HuH-7 (cell line): ENCODE results near the gene CD2AP.
"Not testable (repeated sequence)": the region's sequence is repeated elsewhere in the genome, so short reads cannot be mapped to it uniquely, and the experiment has no call there.

Experiments used
- DNase-seq: peaks from one replicate; pipeline ENCODE4 v3.0.0; 2011; ENCODE audit warnings: low spot score

CD2AP gene

GRCh38 chr6:47496935-47497579, 19.5 kb downstream of the CD2AP start:
- no peak for DNase-seq

DNA sequence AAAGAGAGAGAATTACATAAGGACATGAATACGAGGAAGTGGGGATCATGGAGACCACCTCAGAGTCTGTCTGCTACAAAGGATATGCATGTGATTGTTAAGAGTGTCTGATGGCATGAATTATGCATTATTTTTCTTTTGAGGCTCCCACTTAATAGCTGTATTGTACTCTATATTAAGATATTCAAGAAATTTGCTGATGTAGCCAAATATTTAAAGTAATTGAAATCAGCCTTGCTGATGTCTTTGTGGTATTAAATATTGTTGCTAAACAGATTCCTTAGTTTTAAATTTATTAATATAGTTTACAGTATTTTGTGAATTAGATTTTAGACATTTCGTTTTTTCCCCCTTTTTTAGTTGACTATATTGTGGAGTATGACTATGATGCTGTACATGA, 25.3 kb downstream of the CD2AP start:
- DNase-seq: no peak

DNA sequence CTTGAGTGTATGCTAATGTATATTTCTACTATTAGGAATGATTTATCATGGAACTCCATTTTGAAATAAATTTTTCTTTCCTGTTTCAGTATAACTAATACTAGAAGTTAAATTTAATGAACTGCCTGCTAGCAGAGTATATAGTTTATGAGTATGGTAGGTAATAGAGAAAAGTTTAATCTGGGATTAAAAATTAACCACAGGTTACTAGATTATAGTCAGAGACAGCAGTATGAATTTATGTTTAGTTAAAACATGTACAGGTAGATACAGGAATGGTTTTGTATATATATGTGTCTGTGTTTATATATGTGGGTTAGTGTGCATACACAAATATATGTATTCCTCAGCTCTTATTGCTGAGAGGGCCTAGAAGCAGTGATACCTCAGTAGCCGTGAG, 32.3 kb downstream of the CD2AP start:
- no peak for DNase-seq

DNA sequence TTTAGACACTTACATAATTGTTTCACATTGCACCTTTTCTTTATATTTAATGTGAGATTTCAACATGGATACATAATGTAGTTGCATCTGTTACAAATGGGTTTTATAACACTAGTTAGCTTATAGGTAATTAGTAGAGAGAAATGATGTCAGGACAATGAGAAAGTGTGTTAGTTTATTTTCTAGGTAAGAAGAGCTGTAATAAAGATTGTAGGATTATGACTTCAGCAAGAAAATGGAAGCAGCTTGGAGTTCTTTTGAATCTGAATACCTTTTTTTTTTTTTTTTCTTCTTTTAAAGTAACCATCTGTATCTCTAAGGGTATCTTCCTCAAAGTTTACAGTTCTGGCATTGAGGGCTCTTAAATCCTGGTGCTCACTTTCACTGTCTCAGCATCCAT, 35.3 kb downstream of the CD2AP start:
- no peak for DNase-seq

GRCh38 chr6:47519279-47519678, 41.7 kb downstream of the CD2AP start:
- DNase-seq: no peak

- DNase-seq: no peak
Measured at GRCh38 chr6:47520282-47520681, 42.7 kb downstream of the CD2AP start.

- no peak for DNase-seq
Measured at GRCh38 chr6:47521961-47522360, 44.4 kb downstream of the CD2AP start.

GRCh38 chr6:47524136-47524845, 46.7 kb downstream of the CD2AP start:
- DNase-seq: no peak

GRCh38 chr6:47525330-47526057, 47.9 kb downstream of the CD2AP start:
- DNase-seq: no peak

GRCh38 chr6:47527274-47527673, 49.7 kb downstream of the CD2AP start:
- no peak for DNase-seq

DNA sequence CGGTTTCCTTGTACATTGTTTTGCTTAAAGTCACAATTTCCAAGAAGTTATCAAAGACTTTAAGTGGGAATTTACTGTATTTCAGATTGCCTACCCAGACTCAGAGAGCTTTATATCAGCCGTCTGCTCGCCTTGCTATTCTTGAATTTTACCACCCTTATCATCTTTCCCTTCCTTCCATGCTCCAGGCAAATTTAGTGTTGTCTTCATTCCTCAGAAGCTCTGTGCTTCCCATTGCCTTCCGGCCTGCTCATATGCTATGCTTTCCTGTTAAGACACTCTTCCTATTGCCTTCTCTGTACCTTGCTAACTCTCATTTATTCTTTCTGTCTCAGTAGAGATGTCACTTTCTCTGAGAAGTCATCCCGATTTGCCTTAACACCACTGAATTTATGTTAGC, 52.1 kb downstream of the CD2AP start:
- no peak for DNase-seq

GRCh38 chr6:47532981-47533585, 55.5 kb downstream of the CD2AP start:
- DNase-seq: no peak

GRCh38 chr6:47534063-47534462, 56.5 kb downstream of the CD2AP start:
- DNase-seq: no peak

DNA sequence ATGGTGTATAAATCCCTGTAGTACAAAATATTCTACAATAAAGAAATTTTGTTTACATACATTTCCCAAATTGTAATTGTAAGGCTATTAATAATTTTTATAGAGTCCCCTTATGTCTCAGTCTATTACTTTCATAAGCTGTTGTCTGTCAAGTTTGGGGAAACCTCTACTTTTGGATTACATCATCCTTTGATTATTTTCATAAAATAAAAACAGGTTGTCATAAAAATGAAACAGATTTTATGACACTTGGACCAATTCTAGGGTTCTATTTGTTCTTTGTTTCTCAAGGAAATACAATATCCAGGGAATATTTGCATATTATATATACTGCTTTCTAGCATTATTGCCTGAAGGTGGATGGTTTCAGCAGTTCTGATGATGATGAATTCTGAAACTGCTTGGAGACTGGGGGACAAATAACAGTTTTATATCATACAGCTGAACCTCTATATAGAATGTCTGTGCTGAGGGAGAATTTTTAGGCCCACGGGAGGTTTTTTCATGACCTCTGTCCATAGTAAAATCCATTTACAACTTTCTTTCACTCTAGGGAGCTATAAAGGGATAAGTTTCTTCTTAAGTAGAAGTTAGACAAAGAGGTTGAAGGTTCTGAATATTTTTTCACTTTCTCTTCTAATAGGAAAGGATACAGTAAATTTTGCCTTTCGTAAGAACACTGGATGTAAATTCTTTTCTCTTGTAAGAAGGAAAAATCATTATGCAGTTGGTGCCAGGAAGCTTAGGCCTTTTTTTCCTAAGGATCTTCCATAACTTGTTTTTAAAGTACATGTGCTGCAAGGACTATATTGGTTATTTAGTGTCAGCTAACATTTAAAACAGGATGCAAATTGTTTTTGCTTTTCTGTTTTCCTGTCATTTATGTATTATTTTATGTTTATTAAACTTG, 58.0 kb downstream of the CD2AP start:
- no peak for DNase-seq

DNA sequence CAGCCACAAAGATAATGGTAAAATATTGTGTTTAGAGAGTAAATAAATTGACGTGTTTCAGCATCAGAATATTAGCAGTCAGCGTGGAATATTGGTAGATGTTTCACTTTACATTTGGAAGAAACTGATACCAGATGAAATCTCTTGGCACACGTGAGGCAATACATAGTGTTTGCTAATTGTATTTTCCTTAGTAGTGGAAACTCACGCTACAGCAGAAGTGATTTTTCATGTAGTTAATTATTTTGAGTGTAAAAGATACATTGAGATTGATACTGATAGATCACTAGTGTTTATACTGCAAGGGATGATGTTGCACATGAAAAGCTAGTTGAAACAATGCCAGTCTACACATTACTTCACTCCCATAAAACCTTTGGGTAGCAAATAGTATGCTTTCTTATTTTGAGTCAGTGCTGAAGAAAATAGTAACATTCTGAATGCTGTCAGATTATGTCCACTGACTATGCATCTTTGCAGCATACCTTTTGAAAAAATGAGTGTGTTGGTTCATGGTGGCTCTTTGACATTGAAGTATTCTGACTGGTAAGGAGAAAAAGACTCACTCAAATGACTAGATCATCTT, 59.3 kb downstream of the CD2AP start:
- no peak for DNase-seq

- DNase-seq: no peak
Measured at GRCh38 chr6:47545223-47545622, 67.6 kb downstream of the CD2AP start.

DNA sequence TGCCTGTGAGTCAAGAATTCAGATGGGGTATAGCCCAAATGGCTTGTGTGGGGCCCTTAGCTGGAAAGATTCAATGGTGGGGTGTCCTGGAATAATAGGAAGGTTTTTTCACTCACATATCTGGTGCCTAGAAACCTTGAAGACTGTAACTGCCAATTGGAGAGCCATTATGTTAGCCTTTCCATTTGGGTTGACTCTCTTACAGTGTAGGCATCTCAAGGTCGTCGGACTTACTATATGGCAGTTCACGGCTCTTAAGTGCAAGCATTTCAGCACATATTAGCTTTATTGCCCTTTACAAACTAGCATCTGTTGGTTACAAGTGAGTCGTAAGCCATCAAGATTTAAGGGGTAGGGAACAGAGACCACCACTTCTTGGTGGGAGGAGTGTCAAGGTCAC, 74.1 kb downstream of the CD2AP start:
- no peak for DNase-seq

DNA sequence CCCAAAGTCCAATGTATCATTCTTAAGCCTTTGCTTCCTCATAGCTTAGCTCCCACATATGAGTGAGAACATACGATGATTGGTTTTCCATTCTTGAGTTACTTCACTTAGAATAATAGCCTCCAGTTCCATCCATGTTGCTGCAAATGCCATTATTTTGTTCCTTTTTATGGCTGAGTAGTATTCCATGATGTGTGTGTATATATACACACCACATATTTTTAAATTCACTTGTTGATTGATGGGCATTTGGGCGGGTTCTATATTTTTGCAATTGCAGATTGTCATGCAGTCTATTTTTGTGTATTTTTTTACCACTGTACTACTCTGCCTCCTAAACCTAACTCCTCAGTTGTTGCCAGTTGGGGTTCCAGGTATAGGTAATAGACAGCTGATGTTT, 74.7 kb downstream of the CD2AP start:
- no peak for DNase-seq

- not testable (repeated sequence) for DNase-seq
Measured at GRCh38 chr6:47553243-47553642, 75.7 kb downstream of the CD2AP start.

- DNase-seq: not testable (repeated sequence)
Measured at GRCh38 chr6:47556459-47556858, 78.9 kb downstream of the CD2AP start.

DNA sequence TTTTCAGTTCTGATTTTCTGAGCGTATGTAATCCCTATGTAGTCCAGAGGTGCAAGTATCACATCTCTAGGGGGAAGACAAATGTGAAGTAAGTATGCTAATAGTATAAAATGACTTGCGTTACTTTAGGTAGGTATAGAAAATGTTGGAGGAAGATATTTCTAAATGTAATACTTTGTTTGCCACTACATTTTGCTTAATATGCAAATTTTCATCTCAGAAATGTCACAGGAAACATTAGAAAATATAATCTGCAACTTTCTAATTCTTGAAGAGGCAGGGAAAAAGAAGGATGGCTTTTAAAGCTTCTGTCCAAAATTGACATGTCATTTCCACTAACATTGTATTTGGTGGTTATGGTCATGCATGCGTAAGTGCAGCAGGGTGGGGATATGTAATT, 85.6 kb downstream of the CD2AP start:
- no peak for DNase-seq
